ENCODE results near the gene AHSA1. TPM values are rescaled to one million over a fixed set of nuclear protein-coding genes. Genes with fewer than 3 reads are reported as not detected.
A peak's percentile ranks its signal among the peaks of the same experiment; 100 is the strongest.

Gene AHSA1
- total RNA-seq, 2 donors from 2014 or later: 144 to 267 TPM

DNA sequence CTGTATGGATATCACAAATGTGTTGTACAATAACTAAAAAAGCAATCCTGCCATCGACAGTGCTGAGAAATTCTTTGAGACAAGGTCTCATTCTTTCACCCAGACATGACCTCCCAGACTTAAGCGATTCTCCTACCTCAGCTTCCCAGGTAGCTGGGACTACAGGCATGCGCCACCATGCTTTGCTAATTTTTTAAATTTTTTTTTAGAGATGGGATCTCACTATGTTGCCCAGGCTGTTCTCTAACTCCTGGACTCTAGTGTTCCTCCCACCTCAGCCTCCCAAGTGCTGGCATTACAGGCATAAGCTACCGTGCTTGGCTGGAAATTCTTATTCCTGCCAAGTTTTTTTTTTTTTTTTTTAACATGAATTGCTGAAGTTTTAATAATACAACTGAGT is 18.0 kb upstream of the AHSA1 start:
- peaks cover 3 to 4% of the 10 kb centered on the region in 2 donors for H3K36me3 ChIP-seq
- TF ChIP-seq POLR2AphosphoS5 (IDR thresholded peaks at IDR 0.05): no peak
- TF ChIP-seq, protein P1, sequence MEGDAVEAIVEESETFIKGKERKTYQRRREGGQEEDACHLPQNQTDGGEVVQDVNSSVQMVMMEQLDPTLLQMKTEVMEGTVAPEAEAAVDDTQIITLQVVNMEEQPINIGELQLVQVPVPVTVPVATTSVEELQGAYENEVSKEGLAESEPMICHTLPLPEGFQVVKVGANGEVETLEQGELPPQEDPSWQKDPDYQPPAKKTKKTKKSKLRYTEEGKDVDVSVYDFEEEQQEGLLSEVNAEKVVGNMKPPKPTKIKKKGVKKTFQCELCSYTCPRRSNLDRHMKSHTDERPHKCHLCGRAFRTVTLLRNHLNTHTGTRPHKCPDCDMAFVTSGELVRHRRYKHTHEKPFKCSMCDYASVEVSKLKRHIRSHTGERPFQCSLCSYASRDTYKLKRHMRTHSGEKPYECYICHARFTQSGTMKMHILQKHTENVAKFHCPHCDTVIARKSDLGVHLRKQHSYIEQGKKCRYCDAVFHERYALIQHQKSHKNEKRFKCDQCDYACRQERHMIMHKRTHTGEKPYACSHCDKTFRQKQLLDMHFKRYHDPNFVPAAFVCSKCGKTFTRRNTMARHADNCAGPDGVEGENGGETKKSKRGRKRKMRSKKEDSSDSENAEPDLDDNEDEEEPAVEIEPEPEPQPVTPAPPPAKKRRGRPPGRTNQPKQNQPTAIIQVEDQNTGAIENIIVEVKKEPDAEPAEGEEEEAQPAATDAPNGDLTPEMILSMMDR (IDR thresholded peaks at IDR 0.05): no peak
- H3K27me3 ChIP-seq (replicated peaks; ENCODE audit: insufficient read depth): no peaks in the 10 kb centered on the region
- H3K27ac ChIP-seq: no peak overlapping the region
- DNase-seq (ENCODE audit: low spot score): no peak
- no peaks in the 10 kb centered on the region for H3K4me1 ChIP-seq (replicated peaks)
- H3K9me3 ChIP-seq: no peaks in the 10 kb centered on the region
- no peak overlapping the region for H3K4me3 ChIP-seq
- WGBS: 94% methylated on average over 4 of the region's 4 CpGs
- intact Hi-C loops (cut with DNase I): no loop called here

DNA sequence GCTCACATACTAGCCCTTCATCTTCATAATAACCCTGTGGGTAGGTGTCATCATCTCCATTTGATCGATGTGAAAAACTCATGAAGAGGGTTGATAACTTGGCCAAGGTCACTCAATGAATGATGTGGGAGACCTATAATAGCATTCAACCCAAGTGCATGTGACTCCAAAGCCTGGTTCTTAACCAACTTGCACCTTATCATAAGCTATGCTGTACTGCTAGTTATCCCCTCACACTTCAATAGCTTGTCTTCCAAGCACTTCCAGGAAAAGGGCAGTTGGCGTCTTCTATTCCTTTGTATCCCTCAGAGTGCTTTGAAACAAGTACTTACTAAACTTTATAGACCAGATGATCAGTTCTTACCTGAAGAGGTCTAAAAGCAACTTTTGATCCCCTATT is 15.7 kb upstream of the AHSA1 start:
- Histone ChIP-seq H3K4me3 (no peak overlapping the region), H3K36me3 (peaks cover 3 to 4% of the 10 kb centered on the region in 2 donors), H3K27ac (no peak overlapping the region), H3K27me3 (replicated peaks; ENCODE audit: insufficient read depth) (no peaks in the 10 kb centered on the region), H3K4me1 (replicated peaks) (no peaks in the 10 kb centered on the region), H3K9me3 (no peaks in the 10 kb centered on the region)
- no peak for TF ChIP-seq POLR2AphosphoS5 (IDR thresholded peaks at IDR 0.05)
- TF ChIP-seq POLR2A (IDR thresholded peaks at IDR 0.05): no peak
- TF ChIP-seq, protein P1 (IDR thresholded peaks at IDR 0.05): no peak
- no peak for DNase-seq (ENCODE audit: low spot score)
- WGBS: 94% methylated on average over 2 of the region's 2 CpGs
- intact Hi-C loops (cut with DNase I): no loop called here

DNA sequence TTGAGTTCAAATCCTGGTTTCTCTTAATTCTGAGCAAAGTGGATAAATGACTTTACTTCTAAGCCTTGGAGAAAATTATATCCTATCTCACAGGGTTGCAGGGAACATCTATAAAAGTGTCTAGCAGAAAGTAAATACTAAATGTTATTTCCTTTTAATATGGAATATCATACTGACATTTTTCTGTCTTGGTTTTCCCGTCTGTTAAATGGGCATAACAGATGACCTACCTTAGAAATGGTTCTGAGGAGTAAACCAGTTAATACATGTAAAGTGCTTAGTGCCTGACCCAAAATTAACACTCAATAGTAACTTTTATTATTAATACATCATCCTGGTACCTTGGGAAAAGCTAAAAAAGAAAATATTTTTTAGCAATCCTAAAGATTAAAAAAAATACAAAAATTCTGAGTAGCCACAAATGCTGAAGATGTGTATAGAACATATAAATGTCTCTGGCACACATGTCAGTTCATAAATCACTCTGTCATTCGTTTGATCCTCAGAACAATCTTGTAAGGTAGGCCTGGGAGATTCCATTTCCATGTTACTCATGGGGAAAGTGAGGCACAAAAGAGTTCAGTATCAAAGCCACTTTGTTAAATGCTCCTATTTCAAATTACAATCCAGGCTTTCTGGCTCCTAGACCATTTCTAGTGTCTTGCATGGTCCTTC is 1.8 kb upstream of the AHSA1 start:
- Histone ChIP-seq H3K4me3 (no peak overlapping the region), H3K27me3 (replicated peaks; ENCODE audit: insufficient read depth) (no peaks in the 10 kb centered on the region), H3K36me3 (peaks cover 0 to under 1% of the 10 kb centered on the region in 2 donors), H3K27ac (no peak overlapping the region), H3K9me3 (no peaks in the 10 kb centered on the region), H3K4me1 (replicated peaks) (no peaks in the 10 kb centered on the region)
- no peak for DNase-seq (ENCODE audit: low spot score)
- TF ChIP-seq, protein P1 (IDR thresholded peaks at IDR 0.05): no peak
- TF ChIP-seq POLR2A (IDR thresholded peaks at IDR 0.05): no peak
- intact Hi-C loops (cut with DNase I): loop anchor here (2.0 to 10.0 kb wide), 4 partner anchors 79 to 299 kb away; partner anchors contain the start of genes ALKBH1, GSTZ1, POMT2 and SAMD15
- 60% methylated on average over 2 of the region's 2 CpGs for WGBS

GRCh38 chr14:77457115-77457521 is 775 bp upstream of the AHSA1 start:
- no peaks in the 10 kb centered on the region for H3K27me3 ChIP-seq (replicated peaks; ENCODE audit: insufficient read depth)
- intact Hi-C loops (cut with DNase I): loop anchor here (2.0 to 10.0 kb wide), 4 partner anchors 80 to 300 kb away; partner anchors contain the start of genes ALKBH1, GSTZ1, POMT2 and SAMD15
- H3K9me3 ChIP-seq: no peaks in the 10 kb centered on the region
- H3K27ac ChIP-seq: peak overlapping the region; percentile 92 to 97
- H3K36me3 ChIP-seq: peaks cover 0 to 4% of the 10 kb centered on the region in 2 donors
- peak overlapping the region; percentile 71 to 84 for H3K4me3 ChIP-seq
- no peak for TF ChIP-seq POLR2A (IDR thresholded peaks at IDR 0.05)
- no peak for TF ChIP-seq POLR2AphosphoS5 (IDR thresholded peaks at IDR 0.05)
- TF ChIP-seq, protein P1 (IDR thresholded peaks at IDR 0.05): no peak
- no peaks in the 10 kb centered on the region for H3K4me1 ChIP-seq (replicated peaks)
- 2% methylated on average over 18 of the region's 18 CpGs for WGBS
- DNase-seq (ENCODE audit: low spot score): no peak
